GM12891 (cell line): ENCODE measurements around the gene CCDC51.
"Not testable (repeated sequence)": the region's sequence is repeated elsewhere in the genome, so short reads cannot be mapped to it uniquely, and the experiment has no call there.

Experiments used
- DNase-seq: peaks from one replicate; pipeline ENCODE4 v3.0.0; 2011; ENCODE audit warnings: low spot score; ENCODE audit not compliant: insufficient read length
- FAIRE-seq: peaks from 2 replicates; lab custom pipeline; 2011; peaks lifted over from hg19 to GRCh38; lab: Jason Lieb, UNC
- PAX5 ChIP-seq: IDR thresholded peaks from 2 replicates; pipeline ENCODE4 v1.6.1; 2011; ENCODE audit warnings: low read length, moderate library complexity, mild to moderate bottlenecking; ENCODE audit not compliant: insufficient read depth, severe bottlenecking
- POLR2A ChIP-seq: IDR thresholded peaks from 2 replicates; pipeline ENCODE4 v1.6.1; 2011; ENCODE audit warnings: low read depth, low read length, control low read depth
- POLR2AphosphoS5 ChIP-seq: IDR thresholded peaks from 2 replicates; pipeline ENCODE4 v1.6.1; 2011; ENCODE audit warnings: low read depth, low read length, control low read depth
- POU2F2 ChIP-seq: IDR thresholded peaks from 2 replicates; pipeline ENCODE4 v1.6.1; 2011; ENCODE audit warnings: low read depth, mild to moderate bottlenecking, control low read depth, low read length, moderate library complexity
- SPI1 ChIP-seq: IDR thresholded peaks from 2 replicates; pipeline ENCODE4 v1.6.1; 2011; ENCODE audit warnings: low read depth, low read length, control low read depth
- TAF1 ChIP-seq: IDR thresholded peaks from 2 replicates; pipeline ENCODE4 v1.6.1; 2011; ENCODE audit warnings: low read depth, low read length, control low read depth

CCDC51 gene

DNA sequence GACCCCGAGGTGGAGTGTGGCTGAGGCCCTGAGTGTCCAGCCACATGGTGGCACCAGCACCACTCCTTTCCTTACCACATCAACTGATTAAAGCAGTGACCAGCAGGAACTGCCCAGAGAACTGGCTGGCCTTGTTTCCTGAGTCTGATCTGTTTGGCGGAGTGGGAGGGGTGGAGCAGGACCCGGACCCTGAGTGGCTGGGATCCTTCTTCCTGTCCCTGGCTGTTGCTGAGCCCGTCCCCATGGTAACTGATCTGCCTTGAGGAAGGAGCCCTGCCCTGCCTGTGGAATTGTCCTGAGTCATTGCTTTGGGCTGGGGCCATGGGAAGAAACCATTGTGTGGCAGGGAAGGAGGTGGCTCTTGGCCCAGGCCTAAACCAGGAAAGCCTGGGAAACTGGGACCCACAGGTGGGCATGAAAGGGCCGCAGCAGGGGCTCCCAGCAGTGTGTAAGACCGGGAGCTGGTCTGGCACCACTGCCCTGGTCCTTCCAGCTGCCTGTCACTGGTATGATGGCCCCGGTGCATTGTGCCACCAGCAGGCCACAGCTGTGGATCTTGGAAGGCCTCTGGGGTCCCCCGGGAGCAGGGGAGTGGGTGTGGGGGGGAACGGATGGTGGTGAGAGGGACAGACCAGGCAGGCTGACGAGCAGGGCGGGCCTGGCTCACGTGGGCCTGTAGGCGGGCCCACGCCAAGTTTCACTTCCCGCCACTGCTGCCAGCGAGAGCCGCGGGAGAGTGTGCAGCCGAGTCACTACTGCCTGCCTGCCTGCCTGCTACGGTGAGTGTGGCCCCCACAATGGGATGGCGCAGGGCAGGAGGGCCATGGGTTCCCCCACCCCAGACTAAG is 25.8 kb upstream of the CCDC51 start:
- peak; percentile 99 for FAIRE-seq
- peak; percentile 94 for DNase-seq
- peak; percentile 97 for TF ChIP-seq POLR2AphosphoS5
- peak; percentile 96 for TF ChIP-seq SPI1
- TF ChIP-seq POU2F2 = no peak
- TF ChIP-seq POLR2A = peak; percentile 96
- peak; percentile 94 for TF ChIP-seq TAF1
- TF ChIP-seq PAX5 = peak; percentile 17

DNA sequence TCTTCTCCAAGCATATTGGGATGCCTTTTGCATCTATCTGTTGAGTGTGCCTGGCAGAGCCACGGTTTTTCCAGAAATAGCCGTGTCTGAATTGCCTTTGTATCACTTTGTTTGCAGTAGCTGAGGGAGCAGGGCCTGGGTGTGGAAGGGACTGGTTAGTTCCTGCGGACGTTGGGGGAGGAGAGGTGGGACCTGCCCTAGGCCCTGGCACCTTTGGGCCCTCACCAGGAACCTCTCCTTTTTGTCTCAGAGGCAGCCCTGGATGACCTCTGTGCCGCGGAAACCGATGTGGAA is 25.3 kb upstream of the CCDC51 start:
- no peak for FAIRE-seq
- no peak for TF ChIP-seq POU2F2

DNA sequence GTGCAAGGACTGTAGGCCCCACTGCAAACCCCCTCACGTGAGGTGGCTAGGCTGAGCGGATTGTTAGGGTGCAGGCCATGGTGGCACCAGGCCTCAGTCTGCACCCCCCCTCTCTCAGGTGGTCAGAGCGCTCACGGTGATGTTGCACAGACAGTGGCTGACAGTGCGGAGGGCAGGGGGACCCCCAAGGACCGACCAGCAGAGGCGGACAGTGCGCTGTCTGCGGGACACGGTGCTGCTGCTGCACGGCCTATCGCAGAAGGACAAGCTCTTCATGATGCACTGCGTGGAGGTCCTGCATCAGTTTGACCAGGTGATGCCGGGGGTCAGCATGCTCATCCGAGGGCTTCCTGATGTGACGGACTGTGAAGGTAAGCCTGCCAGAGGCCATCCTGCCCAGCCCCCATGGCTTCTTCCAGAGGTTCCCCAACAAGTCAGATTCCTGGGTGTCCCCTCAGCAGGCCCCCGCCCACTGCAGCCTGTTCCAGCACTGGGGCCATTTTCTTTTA is 24.8 kb upstream of the CCDC51 start:
- no peak for FAIRE-seq
- no peak for DNase-seq
- TF ChIP-seq PAX5 = no peak
- TF ChIP-seq SPI1 = no peak
- TF ChIP-seq POU2F2 = no peak
- TF ChIP-seq TAF1 = no peak
- TF ChIP-seq POLR2AphosphoS5 = no peak
- no peak for TF ChIP-seq POLR2A

More for the DNA sequence above, 25.3 kb upstream of the CCDC51 start:
- no peak for DNase-seq

DNA sequence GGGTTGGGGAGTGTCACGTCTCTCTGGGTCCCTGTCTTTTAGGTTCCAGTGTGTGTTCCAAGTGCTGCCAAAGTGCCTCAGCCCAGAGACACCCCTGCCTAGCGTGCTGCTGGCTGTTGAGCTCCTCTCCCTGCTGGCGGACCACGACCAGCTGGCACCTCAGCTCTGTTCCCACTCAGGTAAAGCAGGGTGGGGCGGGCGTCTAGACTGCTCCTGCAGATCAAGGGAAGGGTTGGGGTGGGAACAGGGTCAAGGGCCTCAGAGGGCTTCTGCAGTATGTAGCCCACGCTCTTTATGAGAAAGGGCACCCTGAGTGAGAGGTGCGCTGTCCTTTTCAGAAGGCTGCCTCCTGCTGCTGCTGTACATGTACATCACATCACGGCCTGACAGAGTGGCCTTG is 23.8 kb upstream of the CCDC51 start:
- FAIRE-seq = no peak
- no peak for TF ChIP-seq POU2F2
- no peak for TF ChIP-seq PAX5
- no peak for TF ChIP-seq POLR2AphosphoS5
- no peak for TF ChIP-seq POLR2A
- TF ChIP-seq TAF1 = no peak
- TF ChIP-seq SPI1 = no peak
- no peak for DNase-seq

DNA sequence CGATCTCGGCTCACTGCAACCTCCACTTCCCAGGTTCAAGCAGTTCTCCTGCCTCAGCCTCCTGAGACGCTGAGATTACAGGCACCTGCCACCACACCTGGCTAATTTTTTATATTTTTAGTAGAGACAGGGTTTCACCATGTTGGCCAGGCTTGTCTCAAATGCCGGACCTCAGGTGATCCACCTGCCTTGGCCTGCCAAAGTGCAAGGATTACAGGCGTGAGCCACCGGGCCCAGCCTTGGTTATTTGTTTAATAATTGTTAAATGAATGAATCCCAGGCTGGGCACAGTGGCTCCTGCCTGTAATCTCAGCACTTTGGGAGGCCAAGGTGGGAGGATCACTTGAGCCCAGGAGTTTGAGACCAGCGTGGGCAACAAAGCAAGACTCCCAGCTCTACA is 21.8 kb upstream of the CCDC51 start:
- not testable (repeated sequence) for FAIRE-seq, DNase-seq

DNA sequence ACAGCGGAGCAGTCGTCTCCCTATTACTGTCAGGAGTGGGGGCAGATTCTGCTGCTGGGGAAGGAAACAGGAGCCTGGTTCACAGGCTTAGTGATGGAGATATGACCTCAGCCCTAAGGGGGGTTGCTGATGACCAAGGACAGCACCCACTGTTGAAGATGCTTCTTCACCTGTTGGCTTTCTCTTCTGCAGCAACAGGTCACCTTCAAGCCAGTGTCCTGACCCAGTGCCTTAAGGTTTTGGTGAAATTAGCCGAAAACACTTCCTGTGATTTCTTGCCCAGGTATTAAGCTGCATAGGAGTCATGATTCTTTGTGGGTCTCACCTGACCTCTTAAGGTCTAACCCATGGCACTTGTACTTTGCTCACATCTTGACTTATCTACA is 20.6 kb upstream of the CCDC51 start:
- DNase-seq (no peak), FAIRE-seq (no peak)
- TF ChIP-seq POLR2AphosphoS5 (no peak), SPI1 (no peak), PAX5 (no peak)

DNA sequence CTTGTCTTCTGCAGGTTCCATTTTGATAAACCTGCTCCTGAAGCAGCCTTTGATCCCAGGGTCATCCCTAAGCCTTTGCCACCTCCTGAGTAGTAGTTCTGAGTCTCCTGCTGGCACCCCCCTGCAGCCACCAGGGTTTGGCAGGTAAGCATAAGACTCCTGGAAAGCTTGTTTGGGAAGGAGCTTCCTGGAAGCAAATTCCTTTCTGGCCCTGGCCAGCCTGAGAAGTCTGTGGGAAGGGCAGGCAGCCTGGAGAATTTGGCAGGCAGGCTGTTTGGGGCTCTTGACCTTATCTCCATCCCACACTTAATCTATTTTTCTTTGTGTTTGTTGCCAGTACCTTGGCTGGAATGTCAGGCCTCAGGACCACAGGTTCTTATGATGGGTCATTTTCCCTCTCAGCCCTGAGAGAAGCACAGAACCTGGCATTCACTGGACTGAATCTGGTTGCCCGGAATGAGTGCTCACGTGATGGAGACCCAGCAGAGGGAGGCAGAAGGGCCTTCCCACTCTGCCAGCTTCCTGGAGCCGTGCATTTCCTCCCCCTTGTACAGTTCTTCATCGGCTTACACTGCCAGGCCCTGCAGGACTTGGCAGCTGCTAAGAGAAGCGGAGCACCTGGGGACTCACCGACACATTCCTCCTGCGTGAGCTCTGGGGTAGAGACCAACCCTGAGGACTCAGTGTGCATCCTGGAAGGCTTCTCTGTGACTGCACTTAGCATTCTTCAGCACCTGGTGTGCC is 20.0 kb upstream of the CCDC51 start:
- FAIRE-seq = no peak

DNA sequence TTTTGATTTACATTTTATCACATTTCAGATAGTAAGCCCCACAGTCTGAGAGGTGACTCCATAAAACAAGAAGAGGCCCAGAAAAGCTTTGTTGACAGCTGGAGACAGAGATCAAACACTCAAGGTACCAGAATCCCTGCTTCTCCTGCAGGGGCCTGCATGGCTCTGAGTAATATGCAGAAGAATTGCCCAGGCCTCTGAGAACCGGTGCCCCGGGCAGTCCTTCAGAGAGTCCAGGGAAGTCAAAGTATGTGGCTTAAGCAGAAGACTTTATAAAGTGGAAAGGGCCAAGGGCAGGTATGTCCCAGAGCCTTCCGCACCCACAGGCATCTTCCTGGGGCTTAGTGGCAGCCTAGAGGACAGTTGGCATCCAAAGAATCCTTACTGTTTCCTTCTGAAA is 19.4 kb upstream of the CCDC51 start:
- no peak for FAIRE-seq
- DNase-seq = no peak
- no peak for TF ChIP-seq POU2F2
- no peak for TF ChIP-seq TAF1
- TF ChIP-seq PAX5 = no peak
- TF ChIP-seq POLR2AphosphoS5 = no peak

More for the DNA sequence above, 20.0 kb upstream of the CCDC51 start:
- no peak for DNase-seq
- TF ChIP-seq PAX5 (no peak), POLR2A (no peak), POLR2AphosphoS5 (no peak), POU2F2 (no peak), SPI1 (no peak), TAF1 (no peak)

DNA sequence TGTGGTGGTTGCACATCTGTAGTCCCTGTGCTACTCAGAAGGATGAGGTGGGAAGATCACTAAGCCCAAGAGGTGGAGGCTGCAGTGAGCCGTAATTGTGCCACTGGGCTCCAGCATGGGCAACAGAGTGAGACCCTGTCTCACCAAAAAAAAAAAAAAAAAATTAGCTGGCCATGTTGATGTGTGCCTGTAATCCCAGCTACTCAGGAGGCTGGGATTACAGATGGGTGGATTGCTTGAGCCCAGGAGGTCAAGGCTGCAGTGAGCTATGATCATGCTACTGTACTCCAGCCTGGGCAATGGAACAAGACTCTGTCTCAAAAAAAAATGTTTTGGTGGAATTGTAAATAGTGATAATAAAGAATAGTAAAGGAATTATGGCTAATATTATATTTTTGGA is 16.5 kb upstream of the CCDC51 start:
- no peak for DNase-seq
- no peak for FAIRE-seq
- TF ChIP-seq SPI1 (no peak), POLR2A (no peak), POU2F2 (no peak), TAF1 (no peak), PAX5 (no peak), POLR2AphosphoS5 (no peak)

DNA sequence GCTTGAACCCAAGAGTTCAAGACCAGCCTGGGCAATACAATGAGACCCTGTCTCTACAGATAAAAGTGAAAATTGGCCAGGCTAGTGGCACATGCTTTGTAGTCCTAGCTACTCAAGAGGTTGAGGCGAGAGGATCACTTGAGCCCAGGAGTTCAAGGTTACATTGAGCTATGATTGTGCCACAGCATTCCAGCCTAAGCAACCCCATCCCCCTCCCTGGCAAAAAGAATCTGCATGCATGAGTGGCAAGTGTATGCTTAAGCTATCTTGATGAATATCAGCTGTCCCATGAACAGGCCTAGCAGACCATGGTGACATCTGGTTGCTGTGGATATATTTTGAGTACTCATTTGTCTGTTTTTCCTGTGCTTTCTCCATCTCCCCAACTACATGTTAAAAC is 11.4 kb upstream of the CCDC51 start:
- TF ChIP-seq POLR2A (no peak), PAX5 (no peak), POU2F2 (no peak), TAF1 (no peak), POLR2AphosphoS5 (no peak), SPI1 (no peak)
- FAIRE-seq (no peak), DNase-seq (no peak)
